ENCODE data around the gene PPT2. TPM values are rescaled to one million over a fixed set of nuclear protein-coding genes. Genes with fewer than 3 reads are reported as not detected.

PPT2 gene
- total RNA-seq, 2 experiments from 2014 or later, result 8.7 to 8.9 TPM

- TF ChIP-seq CTCF (IDR thresholded peaks at IDR 0.05), result no peak
- Histone ChIP-seq H3K36me3 (ENCODE audit: insufficient read depth, low read length) (peaks cover 52% of the 10 kb centered on the region), H3K27ac (ENCODE audit: low read depth in 1 of 2, low read length in 2 of 2) (no peak overlapping the region), H3K4me1 (ENCODE audit: insufficient read depth, low read length) (peaks cover 4% of the 10 kb centered on the region), H3K9me3 (ENCODE audit: control insufficient read depth in 1 of 2, insufficient read depth in 1 of 2, low read length in 2 of 2) (no peaks in the 10 kb centered on the region), H3K4me3 (ENCODE audit: low read length) (no peak overlapping the region), H3K27me3 (ENCODE audit: control insufficient read depth in 1 of 2, insufficient read depth in 2 of 2, low read length in 2 of 2) (no peaks in the 10 kb centered on the region)
- intact Hi-C loops (cut with DNase I, micrococcal nuclease), result loop anchor here in 1 of 2 experiments (5.0 kb wide), 1 partner anchor 127 kb away; no protein-coding TSS in a partner anchor
- ATAC-seq (ENCODE audit: poor library complexity), result no peak
- no peak for DNase-seq
- ChIA-PET CTCF (no interaction called here), POLR2A (no interaction called here)
- Mint-ChIP-seq H3K4me1 (ENCODE audit: low read depth) (peaks cover 13% of the 10 kb centered on the region), H3K9me3 (no peaks in the 10 kb centered on the region), H3K27ac (no peak overlapping the region), H3K36me3 (ENCODE audit: low read depth) (peaks cover 80% of the 10 kb centered on the region), H3K27me3 (no peaks in the 10 kb centered on the region), H3K4me3 (no peak overlapping the region)
Measured at GRCh38 chr6:32115623-32116022, 38.3 kb upstream of the PPT2 start.

DNA sequence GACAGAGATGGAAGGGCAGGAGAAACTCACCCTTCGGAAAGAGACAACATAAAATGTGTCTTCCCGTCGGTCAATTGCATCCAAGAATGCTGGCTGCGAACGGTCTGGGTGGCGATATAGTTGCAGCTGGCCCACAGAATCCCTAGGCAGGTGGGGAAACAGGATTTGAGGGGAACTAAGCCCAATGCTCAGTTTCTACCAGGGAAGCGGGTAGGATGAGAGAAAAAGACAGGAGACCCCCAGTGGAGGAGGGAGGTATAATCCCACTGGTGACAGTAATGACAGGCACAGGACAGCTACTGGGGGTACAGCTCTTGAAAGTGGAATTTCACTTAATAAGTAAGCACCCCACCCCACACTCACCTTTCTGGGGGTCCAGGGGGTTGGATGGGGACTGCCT lies 37.3 kb upstream of the PPT2 start:
- H3K27ac ChIP-seq (ENCODE audit: low read depth in 1 of 2, low read length in 2 of 2), result no peak overlapping the region

DNA sequence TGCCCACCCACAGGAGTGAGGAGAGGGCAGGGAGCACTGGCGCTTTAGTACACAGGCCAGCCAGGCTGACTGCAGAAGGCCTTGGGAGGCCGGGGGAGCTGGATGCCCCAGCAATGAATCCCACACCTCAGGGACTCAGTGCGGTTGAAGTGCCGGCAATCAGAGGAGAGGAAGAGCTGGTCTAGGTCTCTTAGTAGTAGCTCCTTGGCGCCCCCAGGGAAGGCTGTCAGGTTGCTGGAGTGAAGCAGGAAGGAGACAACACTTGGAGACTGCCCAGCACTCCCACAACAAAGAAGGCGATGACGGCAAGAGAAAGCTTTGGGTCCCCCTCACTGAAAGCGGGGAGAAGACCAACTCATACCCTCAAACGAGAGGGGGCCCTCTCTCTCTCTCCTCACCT lies 36.5 kb upstream of the PPT2 start:
- ATAC-seq (ENCODE audit: poor library complexity) (no peak), DNase-seq (no peak)
- Histone ChIP-seq H3K4me3 (ENCODE audit: low read length) (no peak overlapping the region), H3K27ac (ENCODE audit: low read depth in 1 of 2, low read length in 2 of 2) (no peak overlapping the region), H3K9me3 (ENCODE audit: control insufficient read depth in 1 of 2, insufficient read depth in 1 of 2, low read length in 2 of 2) (no peaks in the 10 kb centered on the region), H3K4me1 (ENCODE audit: insufficient read depth, low read length) (peaks cover 4% of the 10 kb centered on the region), H3K36me3 (ENCODE audit: insufficient read depth, low read length) (peaks cover 70% of the 10 kb centered on the region), H3K27me3 (ENCODE audit: control insufficient read depth in 1 of 2, insufficient read depth in 2 of 2, low read length in 2 of 2) (no peaks in the 10 kb centered on the region)
- ChIA-PET CTCF (interaction anchor here (2.0 kb wide), 1 partner anchor 10 kb away, joined by 11 read pairs; the partner anchor contains the start of gene ATF6B), POLR2A (interaction anchor here (3.2 kb wide), 1 partner anchor 11 kb away, joined by 18 read pairs; the partner anchor contains the start of gene ATF6B)
- Mint-ChIP-seq H3K4me3 (no peak overlapping the region), H3K9me3 (no peaks in the 10 kb centered on the region), H3K27ac (no peak overlapping the region), H3K4me1 (ENCODE audit: low read depth) (peaks cover 13% of the 10 kb centered on the region), H3K27me3 (no peaks in the 10 kb centered on the region), H3K36me3 (ENCODE audit: low read depth) (peaks cover 86% of the 10 kb centered on the region)
- no peak for TF ChIP-seq CTCF (IDR thresholded peaks at IDR 0.05)
- intact Hi-C loops (cut with DNase I, micrococcal nuclease), result loop anchor here in 1 of 2 experiments (5.0 kb wide), 1 partner anchor 125 kb away; no protein-coding TSS in a partner anchor

More for the DNA sequence above, 37.3 kb upstream of the PPT2 start:
- H3K4me1 Mint-ChIP-seq (ENCODE audit: low read depth), result peaks cover 13% of the 10 kb centered on the region
- H3K9me3 Mint-ChIP-seq, result no peaks in the 10 kb centered on the region
- no peaks in the 10 kb centered on the region for H3K27me3 Mint-ChIP-seq
- TF ChIP-seq CTCF (IDR thresholded peaks at IDR 0.05), result no peak
- Histone ChIP-seq H3K27me3 (ENCODE audit: control insufficient read depth in 1 of 2, insufficient read depth in 2 of 2, low read length in 2 of 2) (no peaks in the 10 kb centered on the region), H3K36me3 (ENCODE audit: insufficient read depth, low read length) (peaks cover 62% of the 10 kb centered on the region), H3K4me1 (ENCODE audit: insufficient read depth, low read length) (peaks cover 4% of the 10 kb centered on the region), H3K4me3 (ENCODE audit: low read length) (no peak overlapping the region), H3K9me3 (ENCODE audit: control insufficient read depth in 1 of 2, insufficient read depth in 1 of 2, low read length in 2 of 2) (no peaks in the 10 kb centered on the region)
- ChIA-PET CTCF (no interaction called here), POLR2A (interaction anchor here (0.6 to 3.2 kb wide), 2 partner anchors 11 to 1550 kb away, joined by 3 to 18 read pairs; partner anchors contain the start of gene ATF6B)
- H3K27ac Mint-ChIP-seq, result no peak overlapping the region
- intact Hi-C loops (cut with DNase I, micrococcal nuclease), result loop anchor here in 1 of 2 experiments (5.0 kb wide), 1 partner anchor 126 kb away; no protein-coding TSS in a partner anchor
- peaks cover 87% of the 10 kb centered on the region for H3K36me3 Mint-ChIP-seq (ENCODE audit: low read depth)
- no peak for ATAC-seq (ENCODE audit: poor library complexity)
- no peak overlapping the region for H3K4me3 Mint-ChIP-seq
- DNase-seq, result peak in 2 of 14 experiments; percentile 27 to 31

All from CD4-positive, alpha-beta T cell (primary cell).